Measurements from ENCODE around the gene PARVA.

Gene PARVA

GRCh38 chr11:12546122-12546521 lies 168.8 kb downstream of the PARVA start:
- no peaks in the 10 kb centered on the region for H3K4me1 ChIP-seq (ENCODE audit: control insufficient read depth in 1 of 2, insufficient read depth in 1 of 2, low read depth in 1 of 2, low read length in 1 of 2)
- no peak for TF ChIP-seq CTCF (IDR thresholded peaks at IDR 0.05)
- no peaks in the 10 kb centered on the region for H3K9me3 ChIP-seq
- H3K27ac ChIP-seq, result no peak overlapping the region
- no peak overlapping the region for H3K4me3 ChIP-seq (ENCODE audit: low read depth in 1 of 2, low read length in 1 of 2)
- no peaks in the 10 kb centered on the region for H3K27me3 ChIP-seq
- H3K36me3 ChIP-seq, result no peaks in the 10 kb centered on the region

GRCh38 chr11:12546660-12547059 lies 169.3 kb downstream of the PARVA start:
- TF ChIP-seq CTCF (IDR thresholded peaks at IDR 0.05), result no peak
- no peak overlapping the region for H3K4me3 ChIP-seq (ENCODE audit: low read depth in 1 of 2, low read length in 1 of 2)
- H3K27ac ChIP-seq, result no peak overlapping the region
- H3K9me3 ChIP-seq, result no peaks in the 10 kb centered on the region
- H3K4me1 ChIP-seq (ENCODE audit: control insufficient read depth in 1 of 2, insufficient read depth in 1 of 2, low read depth in 1 of 2, low read length in 1 of 2), result no peaks in the 10 kb centered on the region
- no peaks in the 10 kb centered on the region for H3K36me3 ChIP-seq
- H3K27me3 ChIP-seq, result no peaks in the 10 kb centered on the region

- Histone ChIP-seq H3K4me1 (ENCODE audit: control insufficient read depth in 1 of 2, insufficient read depth in 1 of 2, low read depth in 1 of 2, low read length in 1 of 2) (no peaks in the 10 kb centered on the region), H3K4me3 (ENCODE audit: low read depth in 1 of 2, low read length in 1 of 2) (no peak overlapping the region), H3K27ac (no peak overlapping the region), H3K9me3 (no peaks in the 10 kb centered on the region), H3K36me3 (no peaks in the 10 kb centered on the region), H3K27me3 (no peaks in the 10 kb centered on the region)
- no peak for TF ChIP-seq CTCF (IDR thresholded peaks at IDR 0.05)
These were observed 170.7 kb downstream of the PARVA start for GRCh38 chr11:12547953-12548650.

GRCh38 chr11:12552692-12553091 lies 175.3 kb downstream of the PARVA start:
- H3K4me3 ChIP-seq (ENCODE audit: low read depth in 1 of 2, low read length in 1 of 2), result no peak overlapping the region
- no peak for TF ChIP-seq CTCF (IDR thresholded peaks at IDR 0.05)
- H3K4me1 ChIP-seq (ENCODE audit: control insufficient read depth in 1 of 2, insufficient read depth in 1 of 2, low read depth in 1 of 2, low read length in 1 of 2), result no peaks in the 10 kb centered on the region
- no peaks in the 10 kb centered on the region for H3K9me3 ChIP-seq
- H3K27ac ChIP-seq, result no peak overlapping the region
- no peaks in the 10 kb centered on the region for H3K36me3 ChIP-seq
- H3K27me3 ChIP-seq, result no peaks in the 10 kb centered on the region

GRCh38 chr11:12554122-12554521 lies 176.8 kb downstream of the PARVA start:
- no peaks in the 10 kb centered on the region for H3K4me1 ChIP-seq (ENCODE audit: control insufficient read depth in 1 of 2, insufficient read depth in 1 of 2, low read depth in 1 of 2, low read length in 1 of 2)
- no peak overlapping the region for H3K4me3 ChIP-seq (ENCODE audit: low read depth in 1 of 2, low read length in 1 of 2)
- H3K9me3 ChIP-seq, result no peaks in the 10 kb centered on the region
- TF ChIP-seq CTCF (IDR thresholded peaks at IDR 0.05), result no peak
- H3K27me3 ChIP-seq, result no peaks in the 10 kb centered on the region
- no peak overlapping the region for H3K27ac ChIP-seq
- no peaks in the 10 kb centered on the region for H3K36me3 ChIP-seq
